IPS-20b (cell line): ENCODE results near the gene AIFM1.

Experiments used
- H3K27ac ChIP-seq: one replicate; pipeline ENCODE4 v1.5.1; 2013; ENCODE audit warnings: low read length
- H3K27me3 ChIP-seq: 2 replicates; pipeline ENCODE4 v1.6.1; 2013; ENCODE audit warnings: mild to moderate bottlenecking, low read length, inconsistent platforms; ENCODE audit not compliant: insufficient read depth
- H3K36me3 ChIP-seq: 2 replicates; pipeline ENCODE4 v1.6.1; 2013; ENCODE audit warnings: low read depth, mild to moderate bottlenecking, inconsistent platforms, low read length, moderate library complexity; ENCODE audit not compliant: insufficient read depth
- H3K4me1 ChIP-seq: 2 replicates; pipeline ENCODE4 v1.6.1; 2013; ENCODE audit warnings: mild to moderate bottlenecking, control low read depth, inconsistent platforms, low read length, moderate library complexity; ENCODE audit not compliant: insufficient read depth
- H3K4me3 ChIP-seq: 2 replicates; pipeline ENCODE4 v1.5.1; 2013; ENCODE audit warnings: mild to moderate bottlenecking, low read length, inconsistent platforms
- H3K9ac ChIP-seq: 2 replicates; pipeline ENCODE4 v1.6.1; 2013; ENCODE audit warnings: low read depth, mild to moderate bottlenecking, inconsistent platforms, low read length, moderate library complexity
- H3K9me3 ChIP-seq: 2 replicates; pipeline ENCODE4 v1.6.1; 2013; ENCODE audit warnings: mild to moderate bottlenecking, low read depth, low read length, inconsistent platforms; ENCODE audit not compliant: insufficient read depth

AIFM1 gene

DNA sequence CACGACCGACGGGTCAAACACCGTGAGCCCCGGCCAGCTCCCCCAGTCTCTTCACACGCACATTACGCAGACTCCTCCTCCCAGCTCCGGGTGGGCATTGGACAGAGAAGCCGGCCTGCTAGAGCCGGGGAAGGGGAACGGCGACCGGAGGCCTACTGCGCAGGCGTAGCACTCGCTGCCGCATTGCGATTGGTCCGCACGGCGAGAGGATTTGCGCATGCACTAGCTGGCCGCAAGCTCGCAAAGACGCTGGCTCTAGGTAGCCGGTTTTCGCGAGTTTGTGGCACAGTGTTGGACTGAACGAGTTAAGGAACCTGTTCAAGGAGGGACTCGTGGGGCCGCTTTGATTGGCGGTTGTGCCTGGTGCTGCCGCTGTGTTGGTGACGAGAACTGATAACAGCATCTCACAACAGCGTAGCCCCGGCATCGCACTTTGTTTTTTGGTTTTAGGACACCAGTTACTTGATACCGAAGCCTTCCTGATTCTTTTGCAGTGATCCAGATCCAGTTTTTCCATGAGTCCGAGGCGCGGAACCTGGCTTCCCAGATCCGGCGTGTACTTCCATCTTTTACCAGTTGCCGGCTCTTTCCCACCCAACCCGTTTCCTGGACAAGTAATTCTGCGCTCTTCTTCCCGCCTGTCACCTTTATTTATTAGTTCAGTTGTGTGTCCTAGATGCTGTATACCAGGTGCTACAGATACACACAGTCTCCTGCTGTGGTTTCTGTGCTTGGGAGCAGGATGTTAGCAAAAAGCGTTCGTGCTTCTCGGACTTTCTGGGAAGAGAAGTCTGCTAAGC lies at the start of gene AIFM1:
Gene AIFM1 (minus strand): TSS at position 139 of the 800 bp plus-strand sequence. CDS start 185 bp downstream, outside the sequence.
- Histone ChIP-seq H3K36me3 (no peaks in the 10 kb centered on the region), H3K27me3 (no peaks in the 10 kb centered on the region; the same call in 1 of the 2 replicates), H3K9me3 (no peaks in the 10 kb centered on the region), H3K4me1 (peaks cover 3% of the 10 kb centered on the region; the same call in 1 of the 2 replicates), H3K4me3 (peak within 1 kb of the TSS; percentile 74), H3K9ac (peak within 1 kb of the TSS; percentile 77), H3K27ac (no peak within 1 kb of the TSS)

DNA sequence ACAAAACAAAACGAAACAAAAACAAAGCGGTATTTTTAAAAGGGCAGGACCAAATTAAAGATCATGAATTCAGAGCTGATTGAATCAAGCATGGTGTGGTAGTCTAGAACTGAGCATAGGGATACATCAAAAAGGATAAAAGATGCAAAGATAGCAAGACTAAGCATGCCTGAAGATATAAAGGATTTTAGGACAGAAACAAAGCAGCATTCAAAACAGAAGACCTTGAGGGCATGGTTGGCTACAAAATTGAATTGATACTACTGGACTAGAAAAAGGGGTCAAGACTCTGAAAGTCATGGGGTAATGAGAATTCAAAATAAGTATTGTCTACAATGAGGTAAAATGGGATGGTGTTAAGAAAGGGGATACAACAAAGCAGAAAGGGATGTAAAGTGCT lies 47.7 kb upstream of the AIFM1 start:
- Histone ChIP-seq H3K9me3 (no peaks in the 10 kb centered on the region), H3K27me3 (no peaks in the 10 kb centered on the region), H3K4me1 (no peaks in the 10 kb centered on the region), H3K9ac (no peak overlapping the region), H3K4me3 (no peak overlapping the region), H3K36me3 (peaks cover 82% of the 10 kb centered on the region), H3K27ac (no peak overlapping the region)

DNA sequence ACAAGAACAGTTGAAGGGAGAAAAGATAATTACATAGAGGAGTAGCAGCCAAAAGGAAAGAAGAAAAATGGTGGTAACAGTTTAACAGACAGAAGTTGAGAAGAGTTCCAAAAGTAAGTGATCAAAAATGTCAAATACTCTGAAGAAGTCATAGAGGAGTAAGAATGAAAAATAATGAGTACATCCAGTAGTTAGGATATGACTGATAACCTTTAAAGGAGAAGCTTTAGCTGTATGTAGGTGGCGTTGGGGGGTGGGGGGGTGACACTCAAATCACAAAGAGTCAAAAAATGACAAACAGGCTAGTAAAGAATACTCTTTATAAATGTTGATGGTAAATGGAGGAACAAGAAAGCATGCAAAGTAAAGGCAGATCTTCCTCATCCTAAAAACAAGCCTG lies 46.7 kb upstream of the AIFM1 start:
- Histone ChIP-seq H3K4me1 (no peaks in the 10 kb centered on the region), H3K27me3 (no peaks in the 10 kb centered on the region), H3K36me3 (peaks cover 75% of the 10 kb centered on the region), H3K9ac (no peak overlapping the region), H3K9me3 (no peaks in the 10 kb centered on the region), H3K4me3 (no peak overlapping the region), H3K27ac (no peak overlapping the region)

DNA sequence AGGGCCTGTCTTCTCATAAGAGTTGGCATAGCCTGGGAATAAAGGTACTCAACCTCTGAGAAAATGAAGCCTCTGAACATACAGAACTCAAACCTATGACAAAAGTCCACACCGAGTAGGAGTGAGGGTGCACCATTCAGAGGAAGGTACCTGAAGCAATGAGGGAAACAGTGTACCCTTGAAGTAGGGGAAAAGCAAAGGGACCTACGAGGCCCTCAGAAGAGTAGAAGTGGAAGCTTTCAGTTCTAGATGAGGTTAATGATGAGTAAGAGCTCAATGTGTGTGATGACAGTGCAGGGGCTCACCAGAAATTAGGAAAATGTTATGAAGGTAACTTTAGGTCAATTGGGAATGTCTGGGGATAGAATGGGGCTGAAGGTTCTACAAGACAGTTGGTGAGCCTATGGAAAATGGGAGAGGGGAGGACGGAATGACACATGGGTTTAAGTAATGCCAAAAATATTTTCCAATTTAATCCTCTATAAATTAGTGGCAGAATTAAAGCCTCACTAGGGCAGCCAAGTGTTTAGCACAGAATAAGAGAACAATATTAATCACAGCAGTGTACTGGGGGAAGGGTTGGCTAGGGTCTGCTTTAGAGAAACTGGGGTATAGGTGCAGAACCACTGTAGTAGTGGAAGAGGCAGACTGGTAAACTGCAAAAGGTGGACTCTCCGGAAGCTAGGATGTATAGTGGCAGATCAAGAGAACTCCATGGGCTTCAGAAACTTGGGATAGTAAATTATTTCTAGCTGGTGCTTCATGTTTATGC lies 46.0 kb upstream of the AIFM1 start:
- Histone ChIP-seq H3K36me3 (peaks cover 69% of the 10 kb centered on the region), H3K27me3 (no peaks in the 10 kb centered on the region), H3K9me3 (no peaks in the 10 kb centered on the region)

DNA sequence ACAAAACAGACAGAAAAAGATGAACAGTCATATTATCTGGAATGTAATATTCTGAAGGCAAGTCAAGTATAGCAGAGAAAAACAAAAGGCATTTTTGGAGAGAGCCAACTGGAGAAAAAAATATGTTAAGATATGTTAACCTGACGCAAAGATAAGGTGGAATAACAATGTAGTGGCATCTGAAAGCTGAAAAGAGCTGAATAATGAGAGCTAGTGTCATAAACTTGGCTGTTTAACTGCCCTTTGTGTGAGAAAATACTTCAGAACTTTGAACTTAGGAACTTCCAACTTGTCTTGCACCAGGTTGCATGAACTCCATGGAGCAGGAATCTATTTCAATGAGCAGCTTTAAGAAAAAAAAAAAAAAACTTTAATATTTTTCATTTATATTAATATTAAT lies 39.0 kb upstream of the AIFM1 start:
- H3K27me3 ChIP-seq = no peaks in the 10 kb centered on the region
- no peak overlapping the region for H3K27ac ChIP-seq
- H3K9ac ChIP-seq = no peak overlapping the region
- H3K9me3 ChIP-seq = no peaks in the 10 kb centered on the region
- H3K4me3 ChIP-seq = no peak overlapping the region
- no peaks in the 10 kb centered on the region for H3K4me1 ChIP-seq
- H3K36me3 ChIP-seq = peaks cover 36% of the 10 kb centered on the region

More for the DNA sequence above, 46.0 kb upstream of the AIFM1 start:
- no peak overlapping the region for H3K4me3 ChIP-seq
- H3K4me1 ChIP-seq = no peaks in the 10 kb centered on the region
- H3K9ac ChIP-seq = no peak overlapping the region
- H3K27ac ChIP-seq = no peak overlapping the region

DNA sequence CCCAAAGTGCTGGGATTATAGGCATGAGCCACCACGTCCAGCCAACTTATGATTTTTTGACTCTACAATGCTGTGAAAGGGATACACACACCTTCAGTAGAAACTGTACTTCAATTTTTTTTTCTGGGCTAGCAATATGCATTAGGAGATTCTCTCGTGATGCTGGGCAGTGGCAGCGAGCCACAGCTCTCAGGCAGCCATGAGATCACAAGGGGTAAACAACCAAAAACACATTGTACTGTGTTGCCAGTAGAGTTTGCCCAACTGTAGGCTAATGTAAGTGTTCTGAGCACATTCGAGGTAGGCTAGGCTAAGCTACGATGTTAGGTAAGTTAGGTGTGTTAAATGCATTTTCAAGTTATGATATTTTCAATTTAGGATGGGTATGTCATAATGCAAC lies 31.8 kb upstream of the AIFM1 start:
- Histone ChIP-seq H3K4me1 (no peaks in the 10 kb centered on the region), H3K27ac (no peak overlapping the region), H3K9ac (no peak overlapping the region), H3K4me3 (no peak overlapping the region), H3K9me3 (no peaks in the 10 kb centered on the region), H3K36me3 (peaks cover 7% of the 10 kb centered on the region; the same call in 1 of the 2 replicates), H3K27me3 (no peaks in the 10 kb centered on the region)

DNA sequence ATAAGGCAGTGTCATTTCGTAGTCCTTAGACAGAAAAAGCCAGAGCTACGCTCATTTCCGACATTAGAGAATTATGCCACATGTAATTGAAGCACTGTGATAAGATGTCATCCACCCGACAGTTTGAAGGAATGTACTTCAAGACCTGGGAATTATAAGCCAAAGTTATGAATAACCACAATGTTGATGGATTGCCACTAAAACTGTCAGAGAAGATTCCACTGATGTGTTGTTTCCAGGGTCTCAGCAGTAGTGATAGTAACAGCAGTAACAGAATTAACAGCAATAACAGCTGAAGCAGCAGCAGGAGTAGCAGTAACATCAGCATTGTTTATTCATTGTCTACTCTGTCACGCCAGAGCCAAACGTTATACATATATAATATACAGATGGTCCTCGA lies 30.8 kb upstream of the AIFM1 start:
- no peaks in the 10 kb centered on the region for H3K9me3 ChIP-seq
- H3K36me3 ChIP-seq = 0 out of 2 replicates have a peak, but pooled peaks cover 1% of the 10 kb centered on the region
- no peaks in the 10 kb centered on the region for H3K4me1 ChIP-seq
- H3K9ac ChIP-seq = no peak overlapping the region
- H3K4me3 ChIP-seq = no peak overlapping the region
- H3K27me3 ChIP-seq = no peaks in the 10 kb centered on the region
- no peak overlapping the region for H3K27ac ChIP-seq

DNA sequence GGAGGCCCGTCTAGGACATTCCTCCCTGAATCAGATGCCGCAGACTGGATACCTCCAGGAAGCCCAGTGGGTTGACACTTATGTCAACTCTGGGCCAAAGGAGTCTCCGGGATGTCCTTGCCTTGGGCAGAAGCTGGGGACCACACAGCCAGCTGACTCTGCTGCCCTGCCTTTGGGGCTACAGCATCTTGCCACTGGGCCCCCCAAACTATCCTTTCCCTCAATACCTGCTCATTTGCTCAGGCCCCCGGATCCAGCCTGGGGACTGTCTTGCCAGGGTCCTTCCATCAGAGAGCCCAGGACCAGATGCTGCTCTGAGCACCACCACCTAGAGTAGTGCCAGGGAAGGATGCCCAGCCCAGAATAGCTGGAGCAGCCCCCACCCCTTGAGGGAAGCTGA lies 25.2 kb upstream of the AIFM1 start:
- Histone ChIP-seq H3K4me3 (no peak overlapping the region), H3K9me3 (no peaks in the 10 kb centered on the region), H3K4me1 (no peaks in the 10 kb centered on the region), H3K36me3 (no peaks in the 10 kb centered on the region), H3K27ac (no peak overlapping the region), H3K27me3 (no peaks in the 10 kb centered on the region), H3K9ac (no peak overlapping the region)

DNA sequence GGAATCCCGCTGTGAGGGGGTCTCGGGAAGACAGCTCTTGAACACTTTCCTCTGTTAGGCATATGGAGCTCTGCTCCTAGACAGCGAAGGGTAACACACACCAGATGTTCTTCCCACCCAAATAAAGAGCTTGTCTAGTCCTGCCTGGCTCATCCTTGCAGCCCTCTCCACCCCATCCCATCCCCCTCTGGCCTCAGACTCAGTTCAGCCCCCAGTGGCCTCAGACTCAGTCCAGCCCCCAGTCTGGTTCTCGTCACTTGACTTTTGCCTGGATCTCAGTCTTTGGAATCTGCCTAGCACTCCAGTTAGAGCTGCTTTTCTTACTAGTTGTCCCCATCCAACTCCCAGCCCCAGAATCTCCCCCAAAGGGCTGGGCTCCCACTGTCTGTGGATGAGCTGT lies 21.0 kb upstream of the AIFM1 start:
- H3K27ac ChIP-seq = no peak overlapping the region
- H3K4me1 ChIP-seq = no peaks in the 10 kb centered on the region
- H3K36me3 ChIP-seq = no peaks in the 10 kb centered on the region
- H3K27me3 ChIP-seq = no peaks in the 10 kb centered on the region
- no peaks in the 10 kb centered on the region for H3K9me3 ChIP-seq
- H3K9ac ChIP-seq = no peak overlapping the region
- no peak overlapping the region for H3K4me3 ChIP-seq

DNA sequence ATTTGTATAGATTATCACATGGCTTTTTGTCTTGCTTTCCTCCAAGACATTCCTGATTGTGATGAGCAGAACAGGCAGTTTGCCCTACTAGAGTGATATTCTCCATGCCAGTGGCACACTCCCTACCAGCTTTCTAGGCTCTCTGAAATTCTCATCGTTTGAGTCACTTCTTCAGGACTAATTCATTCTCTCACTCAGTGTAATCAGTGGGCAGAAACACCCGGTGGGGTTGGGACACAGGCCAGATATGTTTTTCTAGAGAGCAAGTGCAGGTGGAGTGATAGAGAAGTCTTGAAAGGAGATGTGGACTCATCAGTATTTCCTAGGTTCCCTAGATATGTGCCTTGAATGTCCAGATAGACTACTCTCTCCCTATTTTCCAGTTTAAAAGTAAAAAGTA lies 19.2 kb upstream of the AIFM1 start:
- no peak overlapping the region for H3K4me3 ChIP-seq
- H3K27ac ChIP-seq = no peak overlapping the region
- H3K9me3 ChIP-seq = no peaks in the 10 kb centered on the region
- no peak overlapping the region for H3K9ac ChIP-seq
- H3K4me1 ChIP-seq = no peaks in the 10 kb centered on the region
- H3K27me3 ChIP-seq = no peaks in the 10 kb centered on the region
- no peaks in the 10 kb centered on the region for H3K36me3 ChIP-seq

DNA sequence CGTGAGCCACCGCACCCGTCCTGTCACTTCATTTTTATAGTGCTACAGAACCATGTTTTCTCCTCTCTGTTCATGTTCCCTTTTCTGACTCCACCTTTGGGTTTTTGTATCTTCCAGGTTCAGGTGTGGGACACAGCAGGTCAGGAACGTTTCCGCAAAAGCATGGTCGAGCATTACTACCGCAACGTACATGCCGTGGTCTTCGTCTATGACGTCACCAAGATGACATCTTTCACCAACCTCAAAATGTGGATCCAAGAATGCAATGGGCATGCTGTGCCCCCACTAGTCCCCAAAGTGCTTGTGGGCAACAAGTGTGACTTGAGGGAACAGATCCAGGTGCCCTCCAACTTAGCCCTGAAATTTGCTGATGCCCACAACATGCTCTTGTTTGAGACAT lies 18.5 kb upstream of the AIFM1 start:
- Histone ChIP-seq H3K27me3 (no peaks in the 10 kb centered on the region), H3K9ac (no peak overlapping the region), H3K4me3 (no peak overlapping the region), H3K27ac (no peak overlapping the region), H3K36me3 (no peaks in the 10 kb centered on the region), H3K4me1 (no peaks in the 10 kb centered on the region), H3K9me3 (no peaks in the 10 kb centered on the region)
